ENCODE data around the gene MRPL51. TPM values are rescaled to one million over a fixed set of nuclear protein-coding genes. Genes with fewer than 3 reads are reported as not detected.

MRPL51 gene
- total RNA-seq, 1 donor from 2014 or later, result 170 TPM

GRCh38 chr12:6526201-6526600 is 33.1 kb upstream of the MRPL51 start:
- Mint-ChIP-seq H3K36me3 (ENCODE audit: low read depth) (peaks cover 41% of the 10 kb centered on the region), H3K4me1 (ENCODE audit: low read depth) (no peaks in the 10 kb centered on the region), H3K9me3 (ENCODE audit: low read depth) (no peaks in the 10 kb centered on the region), H3K4me3 (ENCODE audit: unreplicated experiment) (no peak overlapping the region), H3K27me3 (ENCODE audit: low read depth) (no peaks in the 10 kb centered on the region), H3K27ac (ENCODE audit: unreplicated experiment) (no peak overlapping the region)
- DNase-seq (ENCODE audit: low spot score), result no peak
- TF ChIP-seq CTCF (IDR thresholded peaks at IDR 0.05), result no peak

- peak; percentile 13 for DNase-seq (ENCODE audit: low spot score)
- Mint-ChIP-seq H3K27me3 (ENCODE audit: low read depth) (no peaks in the 10 kb centered on the region), H3K4me1 (ENCODE audit: low read depth) (no peaks in the 10 kb centered on the region), H3K27ac (ENCODE audit: unreplicated experiment) (no peak overlapping the region), H3K4me3 (ENCODE audit: unreplicated experiment) (no peak overlapping the region), H3K9me3 (ENCODE audit: low read depth) (no peaks in the 10 kb centered on the region), H3K36me3 (ENCODE audit: low read depth) (peaks cover 38% of the 10 kb centered on the region)
- TF ChIP-seq CTCF (IDR thresholded peaks at IDR 0.05), result no peak
These were observed 31.6 kb upstream of the MRPL51 start for GRCh38 chr12:6524648-6525047.

- no peaks in the 10 kb centered on the region for H3K4me1 Mint-ChIP-seq (ENCODE audit: low read depth)
- no peak for TF ChIP-seq CTCF (IDR thresholded peaks at IDR 0.05)
- no peaks in the 10 kb centered on the region for H3K9me3 Mint-ChIP-seq (ENCODE audit: low read depth)
- no peak for DNase-seq (ENCODE audit: low spot score)
- H3K27me3 Mint-ChIP-seq (ENCODE audit: low read depth), result no peaks in the 10 kb centered on the region
- H3K4me3 Mint-ChIP-seq (ENCODE audit: unreplicated experiment), result no peak overlapping the region
- H3K36me3 Mint-ChIP-seq (ENCODE audit: low read depth), result peaks cover 41% of the 10 kb centered on the region
- H3K27ac Mint-ChIP-seq (ENCODE audit: unreplicated experiment), result peak overlapping the region; percentile 22
These were observed 30.6 kb upstream of the MRPL51 start for GRCh38 chr12:6523708-6524107.

GRCh38 chr12:6522193-6522592 is 29.1 kb upstream of the MRPL51 start:
- no peak overlapping the region for H3K4me3 Mint-ChIP-seq (ENCODE audit: unreplicated experiment)
- no peaks in the 10 kb centered on the region for H3K27me3 Mint-ChIP-seq (ENCODE audit: low read depth)
- no peak for DNase-seq (ENCODE audit: low spot score)
- no peak overlapping the region for H3K27ac Mint-ChIP-seq (ENCODE audit: unreplicated experiment)
- TF ChIP-seq CTCF (IDR thresholded peaks at IDR 0.05), result no peak
- no peaks in the 10 kb centered on the region for H3K9me3 Mint-ChIP-seq (ENCODE audit: low read depth)
- H3K36me3 Mint-ChIP-seq (ENCODE audit: low read depth), result peaks cover 41% of the 10 kb centered on the region
- no peaks in the 10 kb centered on the region for H3K4me1 Mint-ChIP-seq (ENCODE audit: low read depth)

GRCh38 chr12:6520186-6520585 is 27.1 kb upstream of the MRPL51 start:
- Mint-ChIP-seq H3K9me3 (ENCODE audit: low read depth) (no peaks in the 10 kb centered on the region), H3K27me3 (ENCODE audit: low read depth) (no peaks in the 10 kb centered on the region), H3K4me3 (ENCODE audit: unreplicated experiment) (no peak overlapping the region), H3K4me1 (ENCODE audit: low read depth) (no peaks in the 10 kb centered on the region), H3K27ac (ENCODE audit: unreplicated experiment) (no peak overlapping the region), H3K36me3 (ENCODE audit: low read depth) (peaks cover 41% of the 10 kb centered on the region)
- no peak for DNase-seq (ENCODE audit: low spot score)
- TF ChIP-seq CTCF (IDR thresholded peaks at IDR 0.05), result no peak

Data from chondrocyte (in vitro differentiated cells).